H9 (cell line): ENCODE data around the gene SERTAD2. TPM values are rescaled to one million over a fixed set of nuclear protein-coding genes. Genes with fewer than 3 reads are reported as not detected.

Experiments used
- DNase-seq: peaks from one replicate; pipeline ENCODE4 v3.0.0-alpha.2; 2017
- H2AFZ ChIP-seq: one replicate; pipeline ENCODE4 v1.6.1; 2013; ENCODE audit warnings: mild to moderate bottlenecking, low read length, control low read depth, moderate library complexity
- H2AK5ac ChIP-seq: 2 replicates; pipeline ENCODE4 v1.6.1; 2013; ENCODE audit warnings: low read length, control low read depth, mixed read lengths; ENCODE audit not compliant: insufficient read length
- H2BK120ac ChIP-seq: one replicate; pipeline ENCODE4 v1.6.1; 2013; ENCODE audit warnings: low read depth, mild to moderate bottlenecking, low read length, control low read depth, inconsistent platforms; ENCODE audit not compliant: poor library complexity, severe bottlenecking
- H2BK12ac ChIP-seq: 2 replicates; pipeline ENCODE4 v1.6.1; 2013; ENCODE audit warnings: low read length, control low read depth, mixed read lengths, low read depth; ENCODE audit not compliant: insufficient read length
- H2BK15ac ChIP-seq: 2 replicates; pipeline ENCODE4 v1.6.1; 2013; ENCODE audit warnings: low read depth, low read length, control low read depth
- H2BK20ac ChIP-seq: one replicate; pipeline ENCODE4 v1.6.1; 2013; ENCODE audit warnings: low read depth, mild to moderate bottlenecking, low read length, control low read depth, inconsistent platforms; ENCODE audit not compliant: poor library complexity, severe bottlenecking
- H2BK5ac ChIP-seq: 2 replicates; pipeline ENCODE4 v1.6.1; 2013; ENCODE audit warnings: low read length, control low read depth, mixed read lengths; ENCODE audit not compliant: insufficient read length
- H3K14ac ChIP-seq: 2 replicates; pipeline ENCODE4 v1.6.1; 2013; ENCODE audit warnings: low read length, control low read depth; ENCODE audit not compliant: insufficient read depth
- H3K18ac ChIP-seq: 2 replicates; pipeline ENCODE4 v1.6.1; 2013; ENCODE audit warnings: low read depth, mild to moderate bottlenecking, mixed read lengths, low read length, control low read depth; ENCODE audit not compliant: insufficient read length
- H3K23ac ChIP-seq: 2 replicates; pipeline ENCODE4 v1.6.1; 2013; ENCODE audit warnings: low read length, control low read depth, mixed read lengths, low read depth; ENCODE audit not compliant: insufficient read length
- H3K23me2 ChIP-seq: 2 replicates; pipeline ENCODE4 v1.6.1; 2013; ENCODE audit warnings: low read depth, mild to moderate bottlenecking, mixed read lengths, low read length, control low read depth; ENCODE audit not compliant: insufficient read length, poor library complexity, severe bottlenecking
- H3K27ac ChIP-seq: 2 replicates; pipeline ENCODE4 v1.5.1; 2013; ENCODE audit warnings: low read length, control low read depth, mixed read lengths, low read depth; ENCODE audit not compliant: insufficient read length
- H3K27me3 ChIP-seq: 2 replicates; pipeline ENCODE4 v1.6.1; 2013; ENCODE audit warnings: low read length, control low read depth, inconsistent platforms; ENCODE audit not compliant: insufficient read depth
- H3K4ac ChIP-seq: 2 replicates; pipeline ENCODE4 v1.6.1; 2013; ENCODE audit warnings: low read depth, mild to moderate bottlenecking, control low read depth, inconsistent platforms, low read length, moderate library complexity
- H3K4me1 ChIP-seq: 2 replicates; pipeline ENCODE4 v1.6.1; 2013; ENCODE audit warnings: low read length, control low read depth, inconsistent platforms; ENCODE audit not compliant: insufficient read depth
- H3K4me2 ChIP-seq: 2 replicates; pipeline ENCODE4 v1.6.1; 2013; ENCODE audit warnings: low read length, control low read depth, mixed read lengths; ENCODE audit not compliant: insufficient read length, insufficient read depth
- H3K56ac ChIP-seq: 2 replicates; pipeline ENCODE4 v1.6.1; 2013; ENCODE audit warnings: low read depth, mild to moderate bottlenecking, mixed read lengths, low read length, control low read depth; ENCODE audit not compliant: insufficient read length
- H3K79me1 ChIP-seq: 2 replicates; pipeline ENCODE4 v1.6.1; 2013; ENCODE audit warnings: low read depth, mild to moderate bottlenecking, moderate library complexity, low read length, control low read depth, inconsistent platforms; ENCODE audit not compliant: insufficient read depth, poor library complexity, severe bottlenecking
- H3K79me2 ChIP-seq: 2 replicates; pipeline ENCODE4 v1.6.1; 2013; ENCODE audit warnings: low read length, control low read depth, inconsistent platforms; ENCODE audit not compliant: insufficient read depth
- H3K9ac ChIP-seq: 2 replicates; pipeline ENCODE4 v1.6.1; 2013; ENCODE audit warnings: low read length, control low read depth, mixed read lengths; ENCODE audit not compliant: insufficient read length; ENCODE audit errors: extremely low read depth
- H3K9me3 ChIP-seq: one replicate; pipeline ENCODE4 v1.6.1; 2013; ENCODE audit warnings: low read depth, low read length, inconsistent platforms; ENCODE audit not compliant: control insufficient read depth
- H3T11ph ChIP-seq: one replicate; pipeline ENCODE4 v1.6.1; 2013; ENCODE audit warnings: mild to moderate bottlenecking, low read length, control low read depth, inconsistent platforms
- H4K20me1 ChIP-seq: one replicate; pipeline ENCODE4 v1.6.1; 2013; ENCODE audit not compliant: control insufficient read depth, insufficient read length, insufficient read depth
- H4K5ac ChIP-seq: 2 replicates; pipeline ENCODE4 v1.6.1; 2013; ENCODE audit warnings: low read depth, mild to moderate bottlenecking, mixed read lengths, low read length, control low read depth; ENCODE audit not compliant: insufficient read length
- H4K8ac ChIP-seq: replicated peaks from 2 replicates; pipeline ENCODE4 v1.6.1; 2013; ENCODE audit warnings: low read length, control low read depth, mixed read lengths, low read depth; ENCODE audit not compliant: insufficient read length
- H4K91ac ChIP-seq: 2 replicates; pipeline ENCODE4 v1.6.1; 2013; ENCODE audit warnings: low read depth, mild to moderate bottlenecking, moderate library complexity, mixed read lengths, low read length, control low read depth; ENCODE audit not compliant: insufficient read length
- H3K27ac Mint-ChIP-seq, 3 experiments: 2 replicates in 2 of 3; 3 replicates in 1 of 3; pipeline ENCODE4 v1.8.0; 2020 to 2021; ENCODE audit warnings: mixed read lengths in 3 of 3, mild to moderate bottlenecking in 1 of 3, moderate library complexity in 1 of 3
- H3K27me3 Mint-ChIP-seq: 2 replicates; pipeline ENCODE4 v1.8.0; 2021; ENCODE audit warnings: low read depth, mild to moderate bottlenecking, moderate library complexity, mixed read lengths
- H3K36me3 Mint-ChIP-seq, 3 experiments: 2 replicates in 2 of 3; 3 replicates in 1 of 3; pipeline ENCODE4 v1.8.0; 2020 to 2021; ENCODE audit warnings: low read depth in 3 of 3, mixed read lengths in 3 of 3; ENCODE audit not compliant: insufficient read depth in 1 of 3
- H3K4me1 Mint-ChIP-seq, 2 experiments: 2 replicates each; pipeline ENCODE4 v1.8.0; 2020; ENCODE audit warnings: mixed read lengths in 2 of 2
- H3K4me3 Mint-ChIP-seq, 2 experiments: 2 replicates in 1 of 2; 3 replicates in 1 of 2; pipeline ENCODE4 v1.8.0; 2020 to 2021; ENCODE audit warnings: mild to moderate bottlenecking in 2 of 2, mixed read lengths in 2 of 2, moderate library complexity in 1 of 2
- H3K9me3 Mint-ChIP-seq, 2 experiments: 2 replicates in 1 of 2; 3 replicates in 1 of 2; pipeline ENCODE4 v1.8.0; 2020; ENCODE audit warnings: mild to moderate bottlenecking in 2 of 2, mixed read lengths in 2 of 2, moderate library complexity in 1 of 2
- CTCF ChIP-seq: fragments of 200-600 bp; sonication (generic); conservative IDR thresholded peaks from 3 replicates; pipeline ENCODE4 v1.8.0; 2021; ENCODE audit warnings: antibody characterized with exemption, mild to moderate bottlenecking
- WGBS: extraction: QIAGEN DNeasy Blood & Tissue Kit; methylation state at CpG from one replicate; pipeline ENCODE4 v1.1.7; 2013; ENCODE audit warnings: missing lambda C conversion rate, low lambda C conversion rate, mixed read lengths; ENCODE audit not compliant: insufficient read length; ENCODE audit errors: extremely low coverage; 5-methylcytosine and 5-hydroxymethylcytosine counted together
- total RNA-seq: library from RNA; stranded (reverse); gene quantifications from 2 replicates; pipeline ENCODE4 v1.2.1, GENCODE V29; 2021

The SERTAD2 gene
- total RNA-seq, 1 experiment from 2014 or later, result 3.5 TPM

DNA sequence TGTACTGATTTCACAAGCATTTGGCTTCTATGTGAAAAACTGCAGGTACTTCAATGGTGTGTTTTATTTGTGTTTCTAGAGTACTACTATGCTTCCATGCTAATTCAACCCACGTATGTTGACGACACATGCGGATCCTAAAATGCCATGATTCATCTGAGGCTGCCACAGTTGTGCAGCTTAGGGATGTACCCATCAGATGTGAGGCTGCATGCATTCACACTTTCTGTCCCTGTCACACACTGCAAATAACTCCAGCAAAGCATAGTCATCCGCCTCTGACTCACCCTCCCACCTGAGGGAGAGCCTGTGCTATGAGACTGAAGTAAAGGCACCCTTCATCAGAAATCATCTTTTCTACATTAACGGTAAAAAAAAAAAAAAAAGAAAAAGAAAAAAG is 22.1 kb upstream of the SERTAD2 start:
- no CpG with 5 or more reads among the region's 5 CpGs for WGBS
- no peak overlapping the region for H2BK5ac ChIP-seq
- no peaks in the 10 kb centered on the region for H3K23me2 ChIP-seq
- Mint-ChIP-seq H3K27me3 (no peaks in the 10 kb centered on the region; the same call in 1 of the 2 replicates), H3K4me3 (no peak overlapping the region), H3K36me3 (no peaks in the 10 kb centered on the region), H3K9me3 (no peaks in the 10 kb centered on the region), H3K27ac (0 out of 7 replicates have a peak overlapping the region, but pooled peaks of 1 of the 3 experiments have one; percentile 58), H3K4me1 (peaks cover 22 to 27% of the 10 kb centered on the region in 2 experiments)
- no peak overlapping the region for H3K9ac ChIP-seq
- H3K27ac ChIP-seq, result no peak overlapping the region
- no peak overlapping the region for H2BK15ac ChIP-seq
- H3K56ac ChIP-seq, result no peak overlapping the region
- H3T11ph ChIP-seq, result no peak overlapping the region
- no peak overlapping the region for H2BK20ac ChIP-seq
- no peak overlapping the region for H3K23ac ChIP-seq
- TF ChIP-seq CTCF, result no peak
- no peak overlapping the region for H2BK12ac ChIP-seq
- H3K9me3 ChIP-seq, result no peaks in the 10 kb centered on the region
- H2AFZ ChIP-seq, result no peak overlapping the region
- H3K4me1 ChIP-seq, result no peaks in the 10 kb centered on the region
- H3K14ac ChIP-seq, result no peak overlapping the region
- no peak overlapping the region for H3K4me2 ChIP-seq
- H3K79me2 ChIP-seq, result no peaks in the 10 kb centered on the region
- no peak overlapping the region for H2AK5ac ChIP-seq
- no peaks in the 10 kb centered on the region for H4K20me1 ChIP-seq
- no peak overlapping the region for H4K8ac ChIP-seq
- H3K4ac ChIP-seq, result no peak overlapping the region
- no peak overlapping the region for H4K91ac ChIP-seq
- H3K79me1 ChIP-seq, result no peaks in the 10 kb centered on the region
- H3K27me3 ChIP-seq, result no peaks in the 10 kb centered on the region
- H4K5ac ChIP-seq, result no peak overlapping the region
- H2BK120ac ChIP-seq, result no peak overlapping the region
- DNase-seq, result no peak
- no peak overlapping the region for H3K18ac ChIP-seq
